ENCODE data around the gene ANKRD11. TPM values are rescaled to one million over a fixed set of nuclear protein-coding genes. Genes with fewer than 3 reads are reported as not detected.

Gene ANKRD11
- total and polyA plus RNA-seq, 7 experiments from 2014 or later: 8.7 to 254 (median 239) TPM

DNA sequence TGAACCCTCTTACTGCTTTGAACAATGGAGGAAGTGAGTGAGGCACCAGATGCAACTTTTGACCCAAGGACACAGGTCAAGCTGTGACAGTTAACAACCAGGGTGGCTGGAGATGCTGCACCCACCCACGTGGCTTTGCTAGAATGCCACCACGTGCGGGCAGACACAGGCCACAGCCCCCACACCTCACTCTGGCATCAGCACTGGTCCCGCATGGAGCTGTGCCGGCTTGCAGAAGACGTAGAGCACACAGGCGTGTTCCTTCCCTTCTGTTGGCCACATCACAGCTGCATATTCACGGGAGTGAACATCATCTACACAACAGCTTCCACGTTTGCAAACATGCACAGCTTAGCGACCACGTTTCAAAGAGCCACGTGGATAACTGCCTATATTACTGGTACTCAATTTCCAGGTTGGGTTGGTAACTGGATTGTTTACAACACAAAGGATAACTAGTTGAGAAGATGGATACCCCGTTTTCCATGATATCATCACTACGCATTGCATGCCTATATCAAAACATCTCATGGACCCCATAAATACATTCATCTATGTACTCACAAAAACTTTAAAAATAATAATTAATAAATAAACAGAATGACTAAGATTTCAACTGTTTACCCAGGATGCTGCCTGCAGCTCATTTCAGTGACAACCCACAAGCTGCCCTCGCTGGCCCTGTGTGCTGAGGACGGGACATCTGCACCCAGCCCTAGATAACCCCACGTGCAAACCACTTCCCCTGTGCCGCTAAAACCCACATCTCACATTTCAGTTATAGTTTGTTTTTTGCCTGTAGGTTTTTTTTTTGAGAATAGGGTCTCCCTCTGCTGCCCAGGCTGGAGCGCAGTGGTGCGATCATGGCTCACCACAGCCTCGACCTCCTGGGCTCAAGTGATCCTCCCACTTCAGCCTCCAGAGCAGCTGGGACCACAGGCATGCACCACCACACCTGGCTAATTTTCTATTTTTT lies 132.0 kb downstream of the ANKRD11 start:
- H3K27ac ChIP-seq (ENCODE audit: low read depth, low read length): peak overlapping the region; percentile 27
- intact Hi-C loops (cut with micrococcal nuclease): no loop called here
- H3K27me3 ChIP-seq (ENCODE audit: control insufficient read depth in 2 of 2, insufficient read depth in 2 of 2, low read length in 2 of 2): no peaks in the 10 kb centered on the region
- DNase-seq: peak in 5 of 9 donors; percentile 27 to 64 (median 50)
- ChIA-PET CTCF (no interaction called here), POLR2A (interaction anchor here (1.1 to 2.5 kb wide), 3 partner anchors 21 to 150 kb away, joined by 3 to 6 read pairs (median 4); partner anchors contain the start of gene SPG7)
- ATAC-seq: peak; percentile 48
- no peaks in the 10 kb centered on the region for H3K36me3 ChIP-seq (ENCODE audit: control insufficient read depth in 2 of 3, insufficient read depth in 3 of 3, low read length in 3 of 3)
- Mint-ChIP-seq H3K27me3 (no peaks in the 10 kb centered on the region), H3K36me3 (peaks cover 0 to 9% (median 5%) of the 10 kb centered on the region in 5 donors), H3K27ac (peak overlapping the region; percentile 73 to 89 (median 87)), H3K4me1 (peaks cover 80 to 97% (median 91%) of the 10 kb centered on the region in 7 donors), H3K9me3 (no peaks in the 10 kb centered on the region), H3K4me3 (peak overlapping the region; percentile 54 to 86 (median 82))
- peak overlapping the region; percentile 17 for H3K4me3 ChIP-seq (ENCODE audit: low read length)
- H3K4me1 ChIP-seq (ENCODE audit: control insufficient read depth in 2 of 2, insufficient read depth in 2 of 2, low read length in 2 of 2): peaks cover 75 to 79% of the 10 kb centered on the region in 2 donors
- no peaks in the 10 kb centered on the region for H3K9me3 ChIP-seq (ENCODE audit: control insufficient read depth in 2 of 3, low read length in 3 of 3)

DNA sequence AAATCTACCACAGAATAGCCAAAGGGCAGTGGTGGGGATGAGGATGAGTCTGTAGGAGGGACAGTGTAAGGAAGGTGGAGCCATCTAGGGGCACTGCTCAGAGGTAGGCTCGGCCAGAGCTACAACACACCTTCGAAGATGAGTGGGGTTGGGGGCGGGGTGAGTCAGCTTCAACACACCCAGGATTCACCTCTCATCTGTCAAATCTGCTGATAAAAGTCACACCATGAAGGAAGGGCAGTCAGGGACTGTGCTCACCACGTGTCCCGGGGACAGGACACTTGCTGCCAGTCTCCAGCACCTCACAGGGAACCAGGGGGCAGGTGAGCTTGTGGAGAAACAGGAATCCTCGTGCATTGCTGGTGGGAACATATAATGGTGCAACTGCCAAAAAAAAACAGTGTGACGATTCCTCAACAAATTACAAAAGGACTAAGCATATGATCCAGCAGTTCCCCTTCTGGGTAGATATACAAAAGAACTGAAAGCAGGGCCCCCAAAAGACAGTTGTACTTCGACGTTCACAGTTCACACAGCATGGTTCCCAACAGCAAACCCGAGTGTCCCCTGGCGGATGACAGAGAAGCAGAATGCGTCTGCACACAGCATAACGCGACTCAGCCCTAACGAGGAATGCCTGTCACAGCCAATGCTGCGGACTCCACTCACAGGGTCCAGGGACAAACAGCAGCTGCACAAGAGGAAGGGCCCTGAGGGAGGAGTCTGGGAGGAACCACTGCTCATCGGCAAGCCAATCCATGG lies 133.1 kb downstream of the ANKRD11 start:
- peak in 1 of 9 donors; percentile 54 for DNase-seq
- H3K4me3 Mint-ChIP-seq: peak overlapping the region; percentile 54 to 86 (median 80)
- CTCF ChIA-PET: interaction anchor here (0.6 kb wide), 2 partner anchors 113 to 120 kb away, joined by 3 to 4 read pairs; no protein-coding TSS in a partner anchor

DNA sequence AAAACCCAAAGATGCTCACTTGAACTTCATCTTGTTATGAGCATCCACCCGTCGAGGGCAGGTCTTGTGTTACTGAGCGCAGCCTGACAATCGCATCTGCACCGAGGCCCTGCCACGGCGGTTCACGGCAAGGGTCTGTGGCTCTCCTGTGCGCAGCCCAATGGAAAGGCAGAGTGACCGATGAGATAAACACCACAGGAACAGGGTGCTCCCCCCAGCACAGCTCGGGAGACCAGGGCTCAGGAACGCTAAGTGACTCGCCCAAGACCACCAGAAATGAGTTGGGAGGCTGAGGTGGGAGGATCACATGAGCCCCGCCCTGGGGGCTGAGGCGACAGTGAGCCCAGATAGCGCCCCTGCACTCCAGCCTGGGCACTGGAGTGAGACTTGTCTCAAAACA lies 134.7 kb downstream of the ANKRD11 start:
- ChIA-PET POLR2A (interaction anchor here (1.5 kb wide), 1 partner anchor 133 kb away, joined by 4 read pairs; no protein-coding TSS in a partner anchor), CTCF (interaction anchor here (0.5 kb wide), 1 partner anchor 92 kb away, joined by 3 read pairs; no protein-coding TSS in a partner anchor)
- ATAC-seq: no peak
- H3K9me3 ChIP-seq (ENCODE audit: control insufficient read depth in 2 of 3, low read length in 3 of 3): no peaks in the 10 kb centered on the region
- DNase-seq: no peak
- Mint-ChIP-seq H3K4me3 (peak overlapping the region in 4 of 10 donors; percentile 16 to 57 (median 28)), H3K27ac (peak overlapping the region in 6 of 9 donors; percentile 41 to 64 (median 56)), H3K4me1 (peaks cover 78 to 98% (median 94%) of the 10 kb centered on the region in 7 donors), H3K9me3 (peaks cover 0 to 2% (median 0%) of the 10 kb centered on the region in 11 donors), H3K36me3 (peaks cover 0 to 15% (median 5%) of the 10 kb centered on the region in 5 donors), H3K27me3 (no peaks in the 10 kb centered on the region)
- intact Hi-C loops (cut with micrococcal nuclease): no loop called here
- H3K27ac ChIP-seq (ENCODE audit: low read depth, low read length): no peak overlapping the region
- no peaks in the 10 kb centered on the region for H3K27me3 ChIP-seq (ENCODE audit: control insufficient read depth in 2 of 2, insufficient read depth in 2 of 2, low read length in 2 of 2)
- H3K36me3 ChIP-seq (ENCODE audit: control insufficient read depth in 2 of 3, insufficient read depth in 3 of 3, low read length in 3 of 3): peaks cover 0 to 14% (median 0%) of the 10 kb centered on the region in 3 experiments
- no peak overlapping the region for H3K4me3 ChIP-seq (ENCODE audit: low read length)
- H3K4me1 ChIP-seq (ENCODE audit: control insufficient read depth in 2 of 2, insufficient read depth in 2 of 2, low read length in 2 of 2): peaks cover 57 to 79% of the 10 kb centered on the region in 2 donors

More for the DNA sequence above, 133.1 kb downstream of the ANKRD11 start:
- Histone ChIP-seq H3K9me3 (ENCODE audit: control insufficient read depth in 2 of 3, low read length in 3 of 3) (no peaks in the 10 kb centered on the region), H3K4me1 (ENCODE audit: control insufficient read depth in 2 of 2, insufficient read depth in 2 of 2, low read length in 2 of 2) (peaks cover 72 to 79% of the 10 kb centered on the region in 2 donors), H3K27me3 (ENCODE audit: control insufficient read depth in 2 of 2, insufficient read depth in 2 of 2, low read length in 2 of 2) (no peaks in the 10 kb centered on the region), H3K36me3 (ENCODE audit: control insufficient read depth in 2 of 3, insufficient read depth in 3 of 3, low read length in 3 of 3) (peaks cover 0 to 4% (median 0%) of the 10 kb centered on the region in 3 experiments), H3K27ac (ENCODE audit: low read depth, low read length) (peak overlapping the region; percentile 27), H3K4me3 (ENCODE audit: low read length) (no peak overlapping the region)
- peaks cover 83 to 98% (median 94%) of the 10 kb centered on the region in 7 donors for H3K4me1 Mint-ChIP-seq
- peaks cover 0 to 12% (median 5%) of the 10 kb centered on the region in 5 donors for H3K36me3 Mint-ChIP-seq
- H3K27me3 Mint-ChIP-seq: no peaks in the 10 kb centered on the region
- H3K9me3 Mint-ChIP-seq: no peaks in the 10 kb centered on the region
- ATAC-seq: peak; percentile 24
- peak overlapping the region; percentile 34 to 89 (median 66) for H3K27ac Mint-ChIP-seq
- intact Hi-C loops (cut with micrococcal nuclease): no loop called here
- POLR2A ChIA-PET: interaction anchor here (1.1 to 1.5 kb wide), 2 partner anchors 22 to 132 kb away, joined by 3 to 4 read pairs; no protein-coding TSS in a partner anchor

DNA sequence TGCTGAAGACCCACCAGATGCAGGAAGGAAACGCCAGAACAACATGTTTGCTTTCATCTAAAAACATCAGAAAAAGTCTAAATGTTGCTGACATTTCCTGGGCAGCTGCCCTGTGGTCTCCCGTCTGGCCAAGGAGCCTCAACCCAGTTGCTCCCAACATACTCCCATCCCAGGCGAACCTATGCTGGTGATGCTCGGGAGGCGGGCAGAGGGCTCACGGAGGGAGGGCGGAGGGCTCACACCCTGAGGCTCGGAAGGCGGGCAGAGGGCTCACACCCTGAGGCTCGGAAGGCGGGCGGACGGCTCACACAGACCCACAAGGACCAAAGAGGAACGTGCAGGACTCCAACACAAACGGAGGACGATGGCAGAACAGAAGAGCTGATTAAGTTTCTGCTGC lies 135.4 kb downstream of the ANKRD11 start:
- Mint-ChIP-seq H3K4me3 (peak overlapping the region in 6 of 10 donors; percentile 10 to 57 (median 30)), H3K27me3 (no peaks in the 10 kb centered on the region), H3K36me3 (peaks cover 0 to 16% (median 5%) of the 10 kb centered on the region in 5 donors), H3K4me1 (peaks cover 78 to 98% (median 94%) of the 10 kb centered on the region in 7 donors), H3K9me3 (peaks cover 0 to 2% (median 0%) of the 10 kb centered on the region in 11 donors), H3K27ac (peak overlapping the region in 4 of 9 donors; percentile 41 to 67 (median 55))
- Histone ChIP-seq H3K4me1 (ENCODE audit: control insufficient read depth in 2 of 2, insufficient read depth in 2 of 2, low read length in 2 of 2) (peaks cover 57 to 79% of the 10 kb centered on the region in 2 donors), H3K27me3 (ENCODE audit: control insufficient read depth in 2 of 2, insufficient read depth in 2 of 2, low read length in 2 of 2) (no peaks in the 10 kb centered on the region), H3K27ac (ENCODE audit: low read depth, low read length) (no peak overlapping the region), H3K36me3 (ENCODE audit: control insufficient read depth in 2 of 3, insufficient read depth in 3 of 3, low read length in 3 of 3) (peaks cover 0 to 14% (median 0%) of the 10 kb centered on the region in 3 experiments), H3K4me3 (ENCODE audit: low read length) (no peak overlapping the region), H3K9me3 (ENCODE audit: control insufficient read depth in 2 of 3, low read length in 3 of 3) (no peaks in the 10 kb centered on the region)
- intact Hi-C loops (cut with micrococcal nuclease): no loop called here
- DNase-seq (no peak), ATAC-seq (no peak)
- CTCF ChIA-PET: no interaction called here
- POLR2A ChIA-PET: interaction anchor here (0.6 to 0.7 kb wide), 2 partner anchors 138 to 161 kb away, joined by 3 read pairs; no protein-coding TSS in a partner anchor

DNA sequence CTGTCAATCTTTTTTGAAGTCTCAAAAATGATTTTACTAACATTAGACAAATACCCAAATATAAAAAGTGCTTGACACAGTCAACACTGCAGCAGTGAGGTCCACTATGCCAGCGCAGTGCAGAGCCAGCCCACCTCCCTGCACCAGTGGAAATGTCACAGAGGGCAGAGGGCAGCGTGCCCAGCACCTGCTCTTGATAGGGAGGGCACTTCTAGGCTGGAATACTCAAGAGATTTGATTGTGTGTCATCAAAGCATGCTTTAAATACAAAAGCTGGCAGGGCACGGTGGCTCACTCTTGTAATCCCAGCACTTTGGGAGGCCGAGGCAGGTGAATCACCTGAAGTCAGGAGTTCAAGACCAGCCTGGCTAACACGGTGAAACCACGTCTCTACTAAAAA lies 136.0 kb downstream of the ANKRD11 start:
- Histone ChIP-seq H3K9me3 (ENCODE audit: control insufficient read depth in 2 of 3, low read length in 3 of 3) (no peaks in the 10 kb centered on the region), H3K27ac (ENCODE audit: low read depth, low read length) (no peak overlapping the region), H3K36me3 (ENCODE audit: control insufficient read depth in 2 of 3, insufficient read depth in 3 of 3, low read length in 3 of 3) (peaks cover 0 to 14% (median 0%) of the 10 kb centered on the region in 3 experiments), H3K4me3 (ENCODE audit: low read length) (no peak overlapping the region), H3K27me3 (ENCODE audit: control insufficient read depth in 2 of 2, insufficient read depth in 2 of 2, low read length in 2 of 2) (no peaks in the 10 kb centered on the region), H3K4me1 (ENCODE audit: control insufficient read depth in 2 of 2, insufficient read depth in 2 of 2, low read length in 2 of 2) (peaks cover 56 to 79% of the 10 kb centered on the region in 2 donors)
- CTCF ChIA-PET: interaction anchor here (0.6 kb wide), 1 partner anchor 74 kb away, joined by 3 read pairs; no protein-coding TSS in a partner anchor
- H3K27ac Mint-ChIP-seq: peak overlapping the region in 3 of 9 donors; percentile 21 to 48 (median 37)
- no peak for DNase-seq
- ATAC-seq: no peak
- intact Hi-C loops (cut with micrococcal nuclease): loop anchor here in 1 of 2 donors (5.0 kb wide), 1 partner anchor 33 kb away; no protein-coding TSS in a partner anchor
- peak overlapping the region in 4 of 10 donors; percentile 29 to 57 (median 34) for H3K4me3 Mint-ChIP-seq
- POLR2A ChIA-PET: interaction anchor here (0.6 to 1.2 kb wide), 4 partner anchors 10 to 162 kb away, joined by 3 read pairs; no protein-coding TSS in a partner anchor
- H3K27me3 Mint-ChIP-seq: no peaks in the 10 kb centered on the region
- H3K4me1 Mint-ChIP-seq: peaks cover 78 to 98% (median 94%) of the 10 kb centered on the region in 7 donors
- H3K9me3 Mint-ChIP-seq: peaks cover 0 to 2% (median 0%) of the 10 kb centered on the region in 11 donors
- H3K36me3 Mint-ChIP-seq: peaks cover 0 to 16% (median 5%) of the 10 kb centered on the region in 5 donors

Data from naive thymus-derived CD4-positive, alpha-beta T cell (primary cell).